ENCODE data around the gene RGS14. TPM values are rescaled to one million over a fixed set of nuclear protein-coding genes. Genes with fewer than 3 reads are reported as not detected.
A peak's percentile ranks its signal among the peaks of the same experiment; 100 is the strongest.

Gene RGS14
- total RNA-seq, 1 experiment from 2014 or later: 22.6 TPM

- Histone ChIP-seq H3K9me3 (ENCODE audit: low read length) (no peaks in the 10 kb centered on the region), H4K20me1 (ENCODE audit: insufficient read depth, low read depth, low read length) (peaks cover 10% of the 10 kb centered on the region), H3K9me2 (replicated peaks; ENCODE audit: insufficient read depth, low read length) (no peaks in the 10 kb centered on the region), H3K27me3 (ENCODE audit: low read length) (no peaks in the 10 kb centered on the region), H3K4me2 (ENCODE audit: low read depth, low read length, poor library complexity, severe bottlenecking) (peak within 1 kb of the TSS; percentile 74), H3K9ac (ENCODE audit: low read length) (peak within 1 kb of the TSS; percentile 93), H3K27ac (ENCODE audit: low read length) (peak within 1 kb of the TSS; percentile 82), H3K36me3 (ENCODE audit: insufficient read depth, low read length) (no peaks in the 10 kb centered on the region), H3K4me3 (ENCODE audit: low read length) (peak within 1 kb of the TSS; percentile 94), H2AFZ (ENCODE audit: low read length) (0 out of 2 replicates have a peak within 1 kb of the TSS, but pooled peaks have one; percentile 75), H3K4me1 (ENCODE audit: low read length) (peaks cover 34% of the 10 kb centered on the region), H3K79me2 (ENCODE audit: low read length) (no peaks in the 10 kb centered on the region)
- DNase-seq: peak; percentile 99
Observed at GRCh38 chr5:177311723-177312648, 45.7 kb upstream of the RGS14 start, which contains the start of gene MXD3. TSS of gene MXD3 (minus strand) at chr5:177311898. CDS start at chr5:177311830, 68 bp downstream.

DNA sequence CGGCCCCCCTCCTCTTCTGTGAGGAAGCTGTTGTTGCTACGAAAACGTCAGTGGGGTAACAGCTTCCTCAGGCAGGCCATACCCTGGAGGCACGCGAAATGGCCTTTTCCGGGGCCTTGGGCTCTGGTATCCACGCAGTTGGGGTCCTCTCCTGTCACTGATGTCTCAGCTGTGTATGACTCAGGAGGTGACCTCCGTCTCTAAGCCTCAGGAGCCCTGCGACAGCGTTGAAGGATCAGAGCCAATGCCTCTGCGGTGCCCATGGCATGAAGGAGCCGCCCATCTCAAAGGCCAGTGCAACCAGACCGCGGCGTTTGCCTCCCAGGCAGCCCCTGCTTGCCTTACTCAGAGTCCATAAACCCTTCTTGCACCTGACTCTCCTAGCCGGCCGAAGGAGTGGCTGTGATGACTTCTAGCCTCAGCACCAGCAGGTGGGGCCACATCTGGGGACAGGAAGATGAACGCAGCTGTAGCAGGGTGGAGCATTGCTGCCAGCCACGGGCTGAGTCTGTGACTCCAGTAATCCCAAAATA lies 45.0 kb upstream of the RGS14 start:
- Histone ChIP-seq H3K9ac (ENCODE audit: low read length) (peak overlapping the region; percentile 78), H3K79me2 (ENCODE audit: low read length) (no peaks in the 10 kb centered on the region), H3K9me2 (replicated peaks; ENCODE audit: insufficient read depth, low read length) (no peaks in the 10 kb centered on the region), H3K4me1 (ENCODE audit: low read length) (peaks cover 34% of the 10 kb centered on the region), H3K4me3 (ENCODE audit: low read length) (peak overlapping the region; percentile 72), H2AFZ (ENCODE audit: low read length) (no peak overlapping the region), H3K27ac (ENCODE audit: low read length) (peak overlapping the region; percentile 70), H3K27me3 (ENCODE audit: low read length) (no peaks in the 10 kb centered on the region), H3K9me3 (ENCODE audit: low read length) (no peaks in the 10 kb centered on the region), H3K36me3 (ENCODE audit: insufficient read depth, low read length) (no peaks in the 10 kb centered on the region), H3K4me2 (ENCODE audit: low read depth, low read length, poor library complexity, severe bottlenecking) (peak overlapping the region; percentile 74), H4K20me1 (ENCODE audit: insufficient read depth, low read depth, low read length) (peaks cover 10% of the 10 kb centered on the region)
- peak; percentile 86 for DNase-seq

GRCh38 chr5:177313561-177314259 lies 44.0 kb upstream of the RGS14 start:
- H3K4me2 ChIP-seq (ENCODE audit: low read depth, low read length, poor library complexity, severe bottlenecking): no peak overlapping the region
- H3K4me3 ChIP-seq (ENCODE audit: low read length): no peak overlapping the region
- H3K27ac ChIP-seq (ENCODE audit: low read length): no peak overlapping the region
- H3K79me2 ChIP-seq (ENCODE audit: low read length): no peaks in the 10 kb centered on the region
- H2AFZ ChIP-seq (ENCODE audit: low read length): no peak overlapping the region
- H3K27me3 ChIP-seq (ENCODE audit: low read length): no peaks in the 10 kb centered on the region
- peaks cover 34% of the 10 kb centered on the region for H3K4me1 ChIP-seq (ENCODE audit: low read length)
- DNase-seq: no peak
- peaks cover 10% of the 10 kb centered on the region for H4K20me1 ChIP-seq (ENCODE audit: insufficient read depth, low read depth, low read length)
- no peaks in the 10 kb centered on the region for H3K9me3 ChIP-seq (ENCODE audit: low read length)
- H3K36me3 ChIP-seq (ENCODE audit: insufficient read depth, low read length): no peaks in the 10 kb centered on the region
- no peaks in the 10 kb centered on the region for H3K9me2 ChIP-seq (replicated peaks; ENCODE audit: insufficient read depth, low read length)
- H3K9ac ChIP-seq (ENCODE audit: low read length): no peak overlapping the region

DNA sequence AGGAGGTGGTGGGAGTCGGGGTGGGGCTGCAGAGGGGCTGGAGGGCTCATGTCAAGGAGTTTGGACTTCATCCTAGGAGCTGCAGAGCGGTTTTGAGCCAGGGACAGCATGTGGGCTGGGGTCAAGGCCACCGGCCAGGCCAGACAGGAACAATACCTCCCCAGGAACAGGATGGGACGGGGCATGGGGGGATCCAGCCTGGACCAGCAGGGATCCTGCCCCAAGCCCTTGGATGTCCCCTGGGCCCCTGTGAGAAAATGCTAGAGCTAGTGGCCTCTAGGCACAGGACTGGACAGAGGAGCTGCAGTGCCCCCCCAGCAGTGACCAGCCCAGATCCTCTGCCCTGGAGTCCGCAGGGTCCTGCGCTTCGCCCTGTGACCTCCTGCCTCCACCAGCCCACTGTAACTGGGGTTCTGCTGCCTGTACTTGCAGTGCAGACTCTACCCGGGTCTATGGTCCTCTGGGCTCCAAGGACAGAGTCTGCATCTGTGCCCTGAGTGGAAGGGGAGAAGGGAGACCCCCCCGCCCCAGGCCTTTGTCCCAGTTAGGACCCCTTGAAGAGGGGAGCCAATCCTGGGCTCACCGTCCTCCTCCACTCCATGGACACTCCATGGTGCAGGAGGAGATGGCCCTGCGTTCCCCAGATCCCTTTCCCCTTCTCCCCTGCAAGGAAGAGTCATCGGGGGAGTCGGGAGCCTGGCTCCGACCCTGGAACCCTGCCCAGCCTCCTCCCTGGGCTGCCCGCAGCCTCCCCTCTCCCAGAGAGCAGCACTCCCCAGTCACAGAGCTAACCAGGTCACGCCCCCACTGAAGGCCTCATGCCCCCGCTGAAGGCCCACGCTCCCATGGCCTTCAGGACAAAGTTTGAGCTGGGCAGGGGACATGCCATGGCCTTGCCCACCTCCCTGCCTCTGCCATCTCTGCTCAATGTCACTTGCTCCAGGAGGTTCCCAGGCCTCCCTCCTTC lies 43.1 kb upstream of the RGS14 start:
- no peak overlapping the region for H3K27ac ChIP-seq (ENCODE audit: low read length)
- no peak for DNase-seq
- no peaks in the 10 kb centered on the region for H3K9me2 ChIP-seq (replicated peaks; ENCODE audit: insufficient read depth, low read length)
- peaks cover 10% of the 10 kb centered on the region for H4K20me1 ChIP-seq (ENCODE audit: insufficient read depth, low read depth, low read length)
- peaks cover 32% of the 10 kb centered on the region for H3K4me1 ChIP-seq (ENCODE audit: low read length)
- no peaks in the 10 kb centered on the region for H3K79me2 ChIP-seq (ENCODE audit: low read length)
- H2AFZ ChIP-seq (ENCODE audit: low read length): no peak overlapping the region
- no peaks in the 10 kb centered on the region for H3K27me3 ChIP-seq (ENCODE audit: low read length)
- no peaks in the 10 kb centered on the region; the same call in 1 of the 2 replicates for H3K36me3 ChIP-seq (ENCODE audit: insufficient read depth, low read length)
- no peak overlapping the region for H3K4me3 ChIP-seq (ENCODE audit: low read length)
- H3K9ac ChIP-seq (ENCODE audit: low read length): no peak overlapping the region
- no peak overlapping the region for H3K4me2 ChIP-seq (ENCODE audit: low read depth, low read length, poor library complexity, severe bottlenecking)
- H3K9me3 ChIP-seq (ENCODE audit: low read length): no peaks in the 10 kb centered on the region; the same call in 1 of the 2 replicates

GRCh38 chr5:177315411-177315810 lies 42.3 kb upstream of the RGS14 start:
- Histone ChIP-seq H3K4me1 (ENCODE audit: low read length) (peaks cover 24% of the 10 kb centered on the region), H3K9ac (ENCODE audit: low read length) (no peak overlapping the region), H4K20me1 (ENCODE audit: insufficient read depth, low read depth, low read length) (peaks cover 3% of the 10 kb centered on the region; the same call in 1 of the 2 replicates), H3K4me3 (ENCODE audit: low read length) (no peak overlapping the region), H3K36me3 (ENCODE audit: insufficient read depth, low read length) (peaks cover 3% of the 10 kb centered on the region; the same call in 1 of the 2 replicates), H3K9me2 (replicated peaks; ENCODE audit: insufficient read depth, low read length) (no peaks in the 10 kb centered on the region), H3K27ac (ENCODE audit: low read length) (no peak overlapping the region), H3K9me3 (ENCODE audit: low read length) (no peaks in the 10 kb centered on the region; the same call in 1 of the 2 replicates), H3K27me3 (ENCODE audit: low read length) (no peaks in the 10 kb centered on the region), H3K79me2 (ENCODE audit: low read length) (no peaks in the 10 kb centered on the region), H2AFZ (ENCODE audit: low read length) (no peak overlapping the region), H3K4me2 (ENCODE audit: low read depth, low read length, poor library complexity, severe bottlenecking) (no peak overlapping the region)
- DNase-seq: no peak

- H3K4me1 ChIP-seq (ENCODE audit: low read length): peaks cover 18% of the 10 kb centered on the region
- no peak overlapping the region for H2AFZ ChIP-seq (ENCODE audit: low read length)
- no peaks in the 10 kb centered on the region for H3K9me2 ChIP-seq (replicated peaks; ENCODE audit: insufficient read depth, low read length)
- H3K27me3 ChIP-seq (ENCODE audit: low read length): no peaks in the 10 kb centered on the region
- no peak overlapping the region for H3K4me3 ChIP-seq (ENCODE audit: low read length)
- H3K36me3 ChIP-seq (ENCODE audit: insufficient read depth, low read length): peaks cover 3% of the 10 kb centered on the region; the same call in 1 of the 2 replicates
- no peaks in the 10 kb centered on the region for H3K79me2 ChIP-seq (ENCODE audit: low read length)
- H4K20me1 ChIP-seq (ENCODE audit: insufficient read depth, low read depth, low read length): no peaks in the 10 kb centered on the region
- no peak for DNase-seq
- no peak overlapping the region for H3K27ac ChIP-seq (ENCODE audit: low read length)
- no peaks in the 10 kb centered on the region; the same call in 1 of the 2 replicates for H3K9me3 ChIP-seq (ENCODE audit: low read length)
- no peak overlapping the region for H3K4me2 ChIP-seq (ENCODE audit: low read depth, low read length, poor library complexity, severe bottlenecking)
- H3K9ac ChIP-seq (ENCODE audit: low read length): no peak overlapping the region
Observed at GRCh38 chr5:177316005-177316404, 41.7 kb upstream of the RGS14 start.

DNA sequence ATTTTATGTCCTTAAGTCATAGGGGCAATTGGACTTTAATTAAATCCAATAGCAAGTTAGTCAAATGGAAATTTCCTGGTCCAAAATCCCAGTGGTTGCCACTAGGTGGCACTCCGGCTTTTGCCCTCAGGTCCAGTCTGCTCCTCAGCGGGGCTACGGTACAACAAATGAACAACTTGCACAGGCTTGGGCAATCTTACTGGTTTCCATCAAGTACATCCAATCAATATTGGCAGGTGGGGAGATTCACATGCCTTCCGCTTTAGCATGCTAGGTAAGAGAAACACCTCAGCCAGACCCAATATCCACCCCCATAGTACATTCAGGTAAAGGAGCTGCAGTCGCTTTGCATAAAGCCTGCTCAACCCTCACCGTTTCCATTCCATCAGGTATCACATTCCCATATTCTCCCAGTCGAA lies 39.8 kb upstream of the RGS14 start:
- no peaks in the 10 kb centered on the region for H3K9me2 ChIP-seq (replicated peaks; ENCODE audit: insufficient read depth, low read length)
- peaks cover 3% of the 10 kb centered on the region; the same call in 1 of the 2 replicates for H3K36me3 ChIP-seq (ENCODE audit: insufficient read depth, low read length)
- peak; percentile 93 for DNase-seq
- H3K4me3 ChIP-seq (ENCODE audit: low read length): no peak overlapping the region
- H2AFZ ChIP-seq (ENCODE audit: low read length): no peak overlapping the region
- no peak overlapping the region for H3K9ac ChIP-seq (ENCODE audit: low read length)
- peaks cover 2% of the 10 kb centered on the region for H3K4me1 ChIP-seq (ENCODE audit: low read length)
- no peaks in the 10 kb centered on the region for H4K20me1 ChIP-seq (ENCODE audit: insufficient read depth, low read depth, low read length)
- H3K4me2 ChIP-seq (ENCODE audit: low read depth, low read length, poor library complexity, severe bottlenecking): no peak overlapping the region
- no peak overlapping the region for H3K27ac ChIP-seq (ENCODE audit: low read length)
- no peaks in the 10 kb centered on the region; the same call in 1 of the 2 replicates for H3K9me3 ChIP-seq (ENCODE audit: low read length)
- H3K27me3 ChIP-seq (ENCODE audit: low read length): no peaks in the 10 kb centered on the region
- no peaks in the 10 kb centered on the region for H3K79me2 ChIP-seq (ENCODE audit: low read length)

Data from Karpas-422 (cell line).